HG03103 (cell line): ENCODE measurements around the gene CSNK1E.

Experiments
- ATAC-seq: cut with Tn5 transposase; IDR thresholded peaks from one replicate; pipeline ENCODE4 v1.9.1; 2021; ENCODE audit warnings: low read depth; ENCODE audit not compliant: unreplicated experiment

CSNK1E gene

DNA sequence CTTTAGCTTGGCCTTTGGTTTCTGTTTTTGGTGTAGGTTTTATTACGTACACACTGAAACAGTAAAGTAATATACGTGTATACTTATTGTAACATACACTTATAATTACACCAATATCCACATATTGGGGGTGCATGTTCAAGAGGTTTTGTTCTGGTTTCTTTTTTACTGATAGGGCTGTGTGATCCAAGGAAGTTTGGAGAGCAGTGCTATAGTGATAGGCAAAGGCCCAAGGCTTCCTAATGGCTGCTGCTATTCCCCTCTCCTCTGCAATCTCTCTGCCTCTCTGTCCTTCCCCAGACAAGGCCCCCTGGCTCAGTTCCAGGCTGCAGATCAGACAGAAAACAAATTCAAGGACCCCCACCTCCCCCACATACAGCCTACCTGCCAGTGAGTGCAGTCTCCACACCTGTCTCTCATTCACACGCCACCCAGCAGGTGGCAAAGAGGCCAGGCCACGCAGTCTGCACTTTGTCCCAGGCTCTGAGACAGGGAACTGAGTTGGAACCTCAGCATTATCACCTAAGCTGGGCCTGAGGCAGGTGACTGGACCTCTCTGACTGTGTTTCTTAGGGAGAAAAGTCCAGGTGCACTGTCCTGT, 59.5 kb downstream of the CSNK1E start:
- ATAC-seq: no peak

GRCh38 chr22:38257181-38257580, 60.1 kb downstream of the CSNK1E start:
- ATAC-seq: no peak

DNA sequence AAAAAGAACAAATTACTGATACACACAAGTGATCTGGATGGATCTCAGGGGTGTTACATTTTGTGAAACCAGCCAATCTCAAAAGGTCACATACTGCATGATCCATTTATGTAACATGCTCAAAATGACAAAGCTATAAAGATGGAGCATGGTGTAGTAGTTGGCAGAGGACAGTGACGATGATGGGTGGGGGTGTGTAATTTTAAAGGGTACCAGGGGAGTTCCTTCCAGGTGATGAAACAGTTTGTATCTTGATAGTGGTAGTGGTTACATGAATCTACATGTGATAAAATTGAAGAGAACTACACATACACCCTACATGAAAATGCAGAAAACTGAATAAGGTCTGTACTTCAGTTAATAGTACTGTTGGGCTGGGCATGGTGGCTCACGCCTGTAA, 61.5 kb downstream of the CSNK1E start:
- no peak for ATAC-seq

DNA sequence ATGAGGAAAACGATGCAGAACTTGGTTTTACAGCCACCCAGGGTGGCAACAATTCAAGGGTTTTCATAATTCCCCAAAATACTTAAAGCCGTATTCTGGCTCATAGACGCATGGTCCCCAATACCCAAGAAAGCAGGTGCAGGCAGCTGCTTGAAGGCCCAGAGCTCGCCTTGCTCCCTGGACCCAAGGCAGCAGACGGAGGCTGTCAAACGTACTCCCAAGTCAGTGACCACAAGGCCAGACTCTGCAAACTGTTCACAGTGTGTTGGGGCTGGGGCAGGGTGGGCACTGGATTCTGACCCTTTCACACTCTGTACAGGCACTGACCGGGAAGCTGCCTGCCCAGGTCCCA, 65.9 kb downstream of the CSNK1E start:
- no peak for ATAC-seq

GRCh38 chr22:38250643-38251340, 66.4 kb downstream of the CSNK1E start:
- no peak for ATAC-seq

GRCh38 chr22:38249803-38250642, 67.2 kb downstream of the CSNK1E start:
- no peak for ATAC-seq

DNA sequence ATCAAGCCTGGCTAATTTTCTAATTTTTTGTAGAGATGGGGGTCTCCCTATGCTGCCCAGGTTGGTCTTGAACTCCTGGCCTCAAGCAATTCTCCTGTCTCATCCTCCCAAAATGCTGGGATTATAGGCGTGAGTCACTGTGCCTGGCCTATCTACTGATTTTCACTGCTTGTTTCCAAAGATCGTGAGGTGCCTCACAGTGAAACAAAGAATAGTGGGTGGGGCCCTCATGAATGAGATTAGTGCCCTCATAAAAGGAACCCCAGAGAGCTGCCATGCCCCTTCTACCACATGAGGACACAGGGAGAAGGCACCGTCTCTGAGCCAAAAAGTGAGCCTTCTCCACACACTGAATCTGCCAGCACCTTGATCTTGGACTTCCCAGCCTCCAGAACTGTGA, 67.9 kb downstream of the CSNK1E start:
- ATAC-seq: no peak

GRCh38 chr22:38248280-38248679, 69.0 kb downstream of the CSNK1E start:
- ATAC-seq: no peak

- ATAC-seq: no peak
Measured at GRCh38 chr22:38247713-38248112, 69.5 kb downstream of the CSNK1E start.

DNA sequence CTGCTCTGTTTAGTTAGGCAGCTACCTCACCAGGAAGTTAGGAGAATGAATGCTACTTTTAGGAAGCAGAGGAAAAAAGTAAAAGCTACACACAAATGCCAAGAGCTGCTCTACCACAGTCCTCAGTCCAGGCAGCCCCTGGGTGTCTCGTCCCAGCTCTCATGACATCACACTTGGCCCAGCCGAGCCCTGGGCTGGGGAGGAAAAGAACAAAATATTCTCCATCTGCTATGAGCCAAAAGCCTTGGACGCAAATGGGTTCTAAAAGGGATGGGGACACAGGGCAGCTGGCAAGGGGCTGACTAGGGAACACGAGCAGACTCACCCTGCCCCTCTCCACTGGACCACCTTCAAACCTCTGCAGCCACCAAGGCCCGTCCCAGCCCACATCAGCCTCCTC, 70.5 kb downstream of the CSNK1E start:
- no peak for ATAC-seq

DNA sequence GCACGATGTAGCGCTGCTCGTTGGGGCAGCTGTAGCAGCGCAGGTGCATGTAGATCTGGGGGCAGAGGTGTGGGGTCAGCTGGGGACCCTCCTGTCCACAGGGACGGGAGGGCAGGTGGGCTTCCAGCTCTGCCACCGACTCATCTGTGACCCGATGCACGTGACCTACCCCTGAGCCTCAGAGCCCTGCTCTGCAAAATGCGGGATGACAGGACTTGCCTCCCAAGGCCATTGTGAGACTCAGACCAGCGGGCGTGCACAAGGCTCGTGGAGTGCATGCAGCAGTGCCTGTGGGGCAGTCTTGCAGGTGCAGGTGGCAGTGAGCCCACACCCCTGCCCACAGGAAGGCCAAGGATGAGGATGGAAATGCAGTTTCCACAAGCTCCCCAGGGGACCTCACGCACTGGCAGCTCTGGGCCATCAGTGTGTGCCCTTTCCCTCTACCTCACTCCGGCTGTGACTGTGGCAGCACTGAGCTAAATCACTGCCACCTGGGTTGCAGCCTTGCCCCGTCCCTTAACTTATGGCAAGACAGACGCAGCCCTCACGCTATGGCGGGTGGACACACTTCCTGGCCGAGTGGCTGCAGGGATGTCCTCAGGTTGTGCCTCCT, 71.1 kb downstream of the CSNK1E start:
- no peak for ATAC-seq

DNA sequence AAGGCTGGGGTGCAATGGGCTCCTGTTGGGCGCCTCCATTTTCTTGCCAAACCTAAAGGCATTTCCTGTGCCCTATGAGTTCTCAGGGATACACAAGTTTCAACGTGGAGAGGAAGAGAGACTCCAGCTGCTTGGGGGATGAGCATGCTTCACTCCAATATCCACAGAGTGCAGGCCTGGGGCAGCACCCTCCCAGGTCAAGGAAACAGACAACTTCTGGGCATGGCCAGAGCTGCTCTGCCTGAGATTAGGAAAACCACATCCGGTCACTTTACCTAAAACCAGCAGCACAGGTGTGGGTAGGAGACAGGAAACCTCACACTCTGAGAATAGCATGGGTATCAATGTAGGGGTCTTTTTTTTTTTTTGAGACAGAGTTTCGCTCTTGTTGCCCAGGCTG, 73.1 kb downstream of the CSNK1E start:
- ATAC-seq: no peak

GRCh38 chr22:38243007-38243765, 74.0 kb downstream of the CSNK1E start:
- no peak for ATAC-seq

- ATAC-seq: no peak
Measured at GRCh38 chr22:38240734-38241252, 76.4 kb downstream of the CSNK1E start.
